ENCODE measurements around the gene GSTCD.
A peak's percentile ranks its signal among the peaks of the same experiment; 100 is the strongest.
"Not testable (repeated sequence)": the region's sequence is repeated elsewhere in the genome, so short reads cannot be mapped to it uniquely, and the experiment has no call there.

The GSTCD gene

DNA sequence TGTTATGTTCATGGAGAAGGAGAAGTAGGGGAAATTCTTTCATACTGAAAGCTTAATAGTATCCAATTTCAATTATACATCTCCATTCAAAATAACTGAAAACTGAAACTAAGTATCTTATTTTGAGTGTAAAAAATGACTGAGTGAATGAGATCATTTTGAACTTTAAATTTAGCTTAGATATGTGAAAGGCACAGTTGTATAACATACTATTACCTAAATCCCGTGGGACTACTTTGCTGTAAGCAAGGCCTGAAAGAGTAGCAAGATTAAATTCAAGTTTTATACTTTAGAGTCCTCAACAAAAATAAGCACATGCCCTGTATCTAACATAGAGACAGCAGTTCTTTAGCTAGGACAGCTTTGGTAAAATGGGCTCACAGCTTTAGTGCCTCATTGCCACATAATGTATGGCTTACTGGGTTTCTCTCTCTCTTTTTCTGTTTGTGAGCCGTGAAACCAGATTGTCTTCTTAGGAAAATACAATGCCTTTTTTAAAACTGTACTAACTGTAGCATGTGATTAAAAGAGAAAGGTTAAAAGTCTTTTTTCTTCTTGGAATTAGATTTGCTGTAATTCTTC is 43.2 kb downstream of the GSTCD start:
- no peak for DNase-seq (ENCODE audit: low read depth)
- TF ChIP-seq, protein P1, sequence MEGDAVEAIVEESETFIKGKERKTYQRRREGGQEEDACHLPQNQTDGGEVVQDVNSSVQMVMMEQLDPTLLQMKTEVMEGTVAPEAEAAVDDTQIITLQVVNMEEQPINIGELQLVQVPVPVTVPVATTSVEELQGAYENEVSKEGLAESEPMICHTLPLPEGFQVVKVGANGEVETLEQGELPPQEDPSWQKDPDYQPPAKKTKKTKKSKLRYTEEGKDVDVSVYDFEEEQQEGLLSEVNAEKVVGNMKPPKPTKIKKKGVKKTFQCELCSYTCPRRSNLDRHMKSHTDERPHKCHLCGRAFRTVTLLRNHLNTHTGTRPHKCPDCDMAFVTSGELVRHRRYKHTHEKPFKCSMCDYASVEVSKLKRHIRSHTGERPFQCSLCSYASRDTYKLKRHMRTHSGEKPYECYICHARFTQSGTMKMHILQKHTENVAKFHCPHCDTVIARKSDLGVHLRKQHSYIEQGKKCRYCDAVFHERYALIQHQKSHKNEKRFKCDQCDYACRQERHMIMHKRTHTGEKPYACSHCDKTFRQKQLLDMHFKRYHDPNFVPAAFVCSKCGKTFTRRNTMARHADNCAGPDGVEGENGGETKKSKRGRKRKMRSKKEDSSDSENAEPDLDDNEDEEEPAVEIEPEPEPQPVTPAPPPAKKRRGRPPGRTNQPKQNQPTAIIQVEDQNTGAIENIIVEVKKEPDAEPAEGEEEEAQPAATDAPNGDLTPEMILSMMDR (IDR thresholded peaks at IDR 0.05; ENCODE audit: control insufficient read depth, extremely low read depth, insufficient read depth): no peak
- no peak overlapping the region for H3K4me3 ChIP-seq (ENCODE audit: low read depth, low read length)

DNA sequence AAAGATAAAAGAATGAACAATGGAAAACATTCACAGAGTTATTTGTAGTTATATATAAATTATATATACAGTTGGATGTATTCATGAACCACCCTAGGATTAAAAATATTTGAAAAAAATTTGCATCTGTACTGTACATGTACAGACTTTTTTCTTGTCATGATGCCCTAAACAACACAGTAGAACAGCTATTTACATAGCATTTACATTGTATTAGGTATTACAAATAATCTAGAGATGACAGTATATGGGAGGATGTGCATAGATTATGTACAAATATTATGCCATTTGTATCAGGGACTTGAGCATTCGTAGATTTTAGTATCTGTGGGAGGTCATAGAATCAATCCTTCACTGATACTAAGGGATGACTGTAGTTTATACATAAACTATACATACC is 44.8 kb downstream of the GSTCD start:
- no peak for DNase-seq (ENCODE audit: low read depth)

DNA sequence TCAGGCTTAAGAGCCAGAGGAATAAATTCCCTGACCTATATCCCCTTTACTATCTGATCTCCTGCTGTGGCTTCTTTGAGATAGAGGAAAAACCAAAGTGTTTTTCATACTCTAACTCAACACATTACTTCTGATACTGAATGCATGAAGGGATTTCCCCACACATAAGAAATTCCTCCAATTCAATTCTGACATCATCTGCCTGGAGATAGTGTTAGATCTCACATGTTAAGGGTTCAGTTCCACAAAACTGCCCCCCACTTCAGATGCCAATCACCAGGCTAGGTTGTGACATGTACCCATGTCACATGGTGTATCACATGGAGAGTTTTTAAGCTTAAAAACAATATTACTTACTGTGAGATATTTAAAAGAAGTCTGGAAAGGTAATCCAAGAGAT is 46.8 kb downstream of the GSTCD start:
- H3K4me3 ChIP-seq (ENCODE audit: low read depth, low read length): no peak overlapping the region
- no peak for DNase-seq (ENCODE audit: low read depth)
- TF ChIP-seq, protein P1 (IDR thresholded peaks at IDR 0.05; ENCODE audit: control insufficient read depth, extremely low read depth, insufficient read depth): no peak

More for the DNA sequence above, 44.8 kb downstream of the GSTCD start:
- no peak overlapping the region for H3K4me3 ChIP-seq (ENCODE audit: low read depth, low read length)
- TF ChIP-seq, protein P1 (IDR thresholded peaks at IDR 0.05; ENCODE audit: control insufficient read depth, extremely low read depth, insufficient read depth): no peak

DNA sequence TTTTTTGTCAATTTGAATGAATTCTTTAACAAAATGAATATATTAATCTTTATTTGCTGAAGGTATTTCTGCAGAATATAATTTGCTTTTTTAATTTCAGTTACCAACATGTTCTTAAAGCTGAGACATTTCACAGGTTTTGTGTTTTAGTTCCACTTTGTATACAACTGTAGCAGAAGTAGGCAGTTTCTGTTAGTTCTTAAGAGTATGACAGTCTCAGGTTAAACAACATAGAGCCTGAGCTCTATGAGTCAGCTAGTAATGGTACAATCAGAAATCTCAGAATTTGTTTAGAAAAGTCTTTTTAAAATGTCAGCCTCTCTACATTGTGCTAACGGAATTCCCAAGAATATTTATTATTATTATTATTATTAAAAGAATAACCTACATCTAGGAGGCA is 50.4 kb downstream of the GSTCD start:
- TF ChIP-seq, protein P1 (IDR thresholded peaks at IDR 0.05; ENCODE audit: control insufficient read depth, extremely low read depth, insufficient read depth): no peak
- no peak for DNase-seq (ENCODE audit: low read depth)
- H3K4me3 ChIP-seq (ENCODE audit: low read depth, low read length): no peak overlapping the region

DNA sequence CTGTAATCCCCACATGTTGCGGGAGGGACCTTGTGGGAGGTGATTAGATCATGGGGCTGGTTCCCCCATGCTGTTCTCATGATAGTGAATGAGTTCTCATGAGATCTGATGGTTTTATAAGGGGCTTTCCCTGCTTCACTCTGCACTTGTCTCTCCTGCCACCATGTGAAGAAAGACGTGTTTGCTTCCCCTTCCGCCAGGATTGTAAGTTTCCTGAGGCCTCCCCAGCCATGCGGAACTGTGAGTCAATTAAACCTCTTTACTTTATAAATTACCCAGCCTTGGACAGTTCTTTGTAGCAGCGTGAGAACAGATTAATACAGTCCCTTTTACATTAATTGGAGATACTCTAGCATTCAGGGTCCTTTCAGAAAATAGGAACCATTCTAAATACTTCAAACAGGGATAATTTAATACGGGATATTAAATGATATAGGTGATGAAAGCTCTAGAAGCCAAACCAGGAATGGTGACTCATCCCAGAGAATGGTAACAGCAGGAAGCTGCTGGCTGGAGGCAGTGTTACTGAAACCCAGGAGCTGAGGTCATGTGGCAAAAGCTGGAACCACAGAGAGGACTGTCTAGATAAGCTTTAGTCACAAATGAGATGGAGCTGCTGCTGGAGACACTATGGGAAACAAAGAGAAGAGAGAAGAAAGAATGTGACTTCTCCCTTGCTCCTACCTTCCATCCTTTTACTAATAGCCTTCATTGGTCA is 57.3 kb downstream of the GSTCD start:
- no peak overlapping the region for H3K4me3 ChIP-seq (ENCODE audit: low read depth, low read length)
- TF ChIP-seq, protein P1 (IDR thresholded peaks at IDR 0.05; ENCODE audit: control insufficient read depth, extremely low read depth, insufficient read depth): no peak
- DNase-seq (ENCODE audit: low read depth): no peak

DNA sequence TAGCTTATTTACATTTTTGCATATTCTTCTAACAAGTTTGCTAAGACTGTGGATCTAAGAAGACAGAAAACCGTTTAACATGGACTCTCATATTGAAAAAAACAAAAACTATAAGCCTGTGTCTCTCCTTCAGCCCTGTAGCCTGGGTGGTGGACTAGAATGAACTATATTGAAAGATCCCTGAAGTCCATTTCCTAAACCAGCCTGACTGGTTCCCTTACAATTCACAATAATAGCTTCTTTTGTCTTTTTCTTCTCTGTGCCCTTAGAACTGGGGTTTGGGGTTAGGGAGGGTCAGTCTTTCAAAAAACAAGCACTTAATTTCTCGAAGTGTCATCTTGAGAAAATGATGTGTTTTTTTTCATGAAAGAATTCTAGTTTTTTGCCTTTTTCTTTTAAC is 59.0 kb downstream of the GSTCD start:
- TF ChIP-seq, protein P1 (IDR thresholded peaks at IDR 0.05; ENCODE audit: control insufficient read depth, extremely low read depth, insufficient read depth): no peak
- H3K4me3 ChIP-seq (ENCODE audit: low read depth, low read length): no peak overlapping the region
- DNase-seq (ENCODE audit: low read depth): peak; percentile 15

DNA sequence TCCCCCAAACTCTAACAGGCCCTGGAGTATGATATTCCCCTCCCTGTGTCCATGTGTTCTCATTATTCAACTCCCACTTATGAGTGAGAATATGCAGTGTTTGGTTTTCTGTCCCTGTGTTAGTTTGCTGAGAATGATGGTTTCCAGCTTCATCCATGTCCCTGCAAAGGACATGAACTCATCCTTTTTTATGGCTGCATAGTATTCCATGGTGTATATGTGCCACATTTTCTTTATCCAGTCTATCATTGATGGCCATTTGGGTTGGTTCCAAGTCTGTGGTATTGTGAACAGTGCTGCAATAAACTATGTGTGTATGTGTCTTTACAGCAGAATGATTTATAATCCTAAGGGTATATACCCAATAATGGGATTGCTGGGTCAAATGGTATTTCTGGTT is 61.9 kb downstream of the GSTCD start:
- H3K4me3 ChIP-seq (ENCODE audit: low read depth, low read length); DNase-seq (ENCODE audit: low read depth): not testable (repeated sequence)

DNA sequence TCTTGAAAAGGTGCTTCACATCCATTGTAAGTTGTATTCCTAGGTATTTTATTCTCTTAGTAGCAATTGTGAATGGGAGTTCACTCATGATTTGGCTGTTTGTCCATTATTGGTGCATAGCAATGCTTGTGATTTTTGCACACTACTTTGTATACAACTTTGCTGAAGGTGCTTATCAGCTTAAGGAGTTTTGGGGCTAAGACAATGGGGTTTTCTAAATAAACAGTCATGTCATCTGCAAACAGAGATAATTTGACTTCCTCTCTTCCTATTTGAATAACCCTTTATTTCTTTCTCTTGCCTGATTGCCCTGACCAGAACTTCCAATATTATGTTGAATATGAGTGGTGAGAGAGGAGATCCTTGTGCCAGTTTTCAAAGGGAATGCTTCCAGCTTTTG is 63.5 kb downstream of the GSTCD start:
- H3K4me3 ChIP-seq (ENCODE audit: low read depth, low read length); DNase-seq (ENCODE audit: low read depth): not testable (repeated sequence)

DNA sequence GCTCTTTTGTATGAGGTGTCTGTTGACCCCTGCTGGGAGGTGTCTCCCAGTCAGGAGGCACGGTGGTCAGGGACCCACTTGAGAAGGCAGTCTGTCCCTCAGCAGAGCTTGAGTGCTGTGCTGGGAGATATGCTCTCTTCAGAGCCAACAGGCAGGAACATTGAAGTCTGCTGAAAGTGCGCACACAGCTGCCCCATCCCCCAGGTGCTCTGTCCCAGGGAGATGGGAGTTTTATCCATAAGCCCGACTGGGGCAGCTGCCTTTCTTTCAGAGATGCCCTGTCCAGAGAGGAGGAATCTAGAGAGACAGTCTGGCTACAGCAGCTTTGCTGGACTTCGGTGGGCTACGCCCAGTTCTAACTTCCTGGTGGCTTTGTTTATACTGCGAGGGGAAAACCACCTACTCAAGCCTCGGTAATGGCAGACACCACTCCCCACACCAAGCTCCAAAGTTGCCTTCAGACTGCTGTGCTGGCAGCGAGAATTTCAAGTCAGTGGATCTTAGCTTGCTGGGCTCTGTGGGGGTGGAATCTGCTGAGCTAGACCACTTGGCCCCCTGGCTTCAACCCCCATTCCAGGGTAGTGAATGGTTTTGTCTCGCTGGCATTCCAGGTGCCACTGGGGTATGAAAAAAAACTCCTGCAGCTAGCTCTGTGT is 67.3 kb downstream of the GSTCD start:
- DNase-seq (ENCODE audit: low read depth); H3K4me3 ChIP-seq (ENCODE audit: low read depth, low read length): not testable (repeated sequence)

Measured in LNCaP clone FGC (cell line).